HG02970 (cell line): ENCODE data around the gene ZNF578.
"Not testable (repeated sequence)": the region's sequence is repeated elsewhere in the genome, so short reads cannot be mapped to it uniquely, and the experiment has no call there.

Experiments
- ATAC-seq: cut with Tn5 transposase; IDR thresholded peaks from one replicate; pipeline ENCODE4 v1.9.1; 2021; ENCODE audit warnings: mild to moderate bottlenecking, moderate library complexity, moderate number of reproducible peaks; ENCODE audit not compliant: unreplicated experiment, low FRiP score

ZNF578 gene

DNA sequence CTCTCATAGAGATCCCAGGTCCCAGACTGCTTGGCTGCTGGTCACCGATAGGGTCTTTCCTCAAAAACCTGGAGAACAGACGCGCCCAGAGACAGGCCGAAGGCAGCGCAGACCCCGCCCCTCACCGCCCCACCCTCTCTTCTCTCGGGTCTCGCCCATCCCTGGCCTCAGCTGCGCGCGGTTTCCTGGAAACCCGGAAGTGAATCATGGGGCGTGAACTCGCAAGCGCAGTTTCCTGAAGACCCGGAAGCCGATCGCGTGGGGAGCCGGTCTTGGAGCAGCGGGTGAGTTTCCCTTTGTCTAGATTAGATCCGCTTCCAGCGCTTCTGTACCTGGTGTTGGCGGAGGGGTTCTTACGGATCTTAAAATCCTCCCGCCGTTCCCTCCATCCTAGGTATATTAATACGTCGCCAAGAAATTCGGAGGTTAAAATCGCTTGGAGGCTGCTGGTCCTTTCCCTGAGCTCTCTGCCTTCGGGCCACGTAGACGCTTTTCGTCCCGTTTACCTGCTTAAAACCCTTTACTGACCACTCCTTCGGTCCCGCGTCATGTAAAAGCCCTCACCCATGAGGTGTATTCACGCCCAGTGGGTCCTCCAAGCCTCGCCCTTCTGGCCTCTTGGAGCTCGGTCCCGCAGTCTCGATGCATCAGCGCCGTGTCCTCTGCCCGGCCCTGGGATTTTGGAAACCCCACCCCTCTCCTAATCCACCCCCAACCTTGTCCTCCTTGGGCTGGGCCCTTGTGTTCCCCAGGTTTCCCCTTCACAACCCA, at the start of gene ZNF578:
TSS of gene ZNF578 (plus strand) at position 230 of the 771 bp plus-strand sequence. CDS start 48,293 bp downstream, outside the sequence.
- ATAC-seq, result no peak

GRCh38 chr19:52410276-52410675, 43.1 kb upstream of the ZNF578 start:
- ATAC-seq, result no peak

DNA sequence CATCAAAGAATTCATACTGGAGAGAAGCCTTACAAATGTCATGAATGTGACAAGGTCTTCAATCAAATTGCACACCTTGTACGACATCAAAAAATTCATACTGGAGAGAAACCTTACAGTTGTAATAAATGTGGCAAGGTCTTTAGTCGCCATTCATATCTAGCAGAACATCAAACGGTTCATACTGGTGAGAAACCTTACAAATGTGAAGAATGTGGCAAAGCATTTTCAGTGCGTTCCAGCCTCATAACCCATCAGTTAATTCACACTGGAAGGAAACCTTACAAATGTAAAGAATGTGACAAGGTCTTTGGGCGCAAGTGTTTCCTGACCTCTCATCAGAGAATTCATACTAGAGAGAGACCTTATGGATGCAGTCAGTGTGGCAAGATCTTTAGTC, 37.6 kb upstream of the ZNF578 start:
- no peak for ATAC-seq

DNA sequence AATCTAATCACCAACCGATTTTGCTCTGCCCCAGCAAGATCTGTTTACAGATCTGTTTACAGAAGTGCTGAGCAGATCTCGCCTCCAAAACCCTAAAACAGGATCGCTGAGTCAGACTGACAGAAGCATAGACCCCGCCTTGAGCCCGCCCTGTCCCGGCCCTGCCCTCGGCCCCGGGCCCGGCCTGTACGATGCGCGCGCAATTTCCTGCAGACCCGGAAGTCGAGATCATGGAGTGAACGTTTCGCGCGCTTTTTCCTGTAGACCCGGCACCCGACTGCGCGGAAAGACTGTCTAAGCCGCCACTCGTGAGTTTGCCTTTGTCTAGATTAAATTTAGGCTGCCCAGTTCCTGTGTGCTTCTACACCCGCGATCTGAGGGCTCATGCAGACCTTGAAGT, 24.4 kb upstream of the ZNF578 start, which contains the start of gene ZNF534:
TSS of gene ZNF534 (plus strand) at position 212 of the 400 bp plus-strand sequence. CDS start 2,327 bp downstream, outside the sequence.
- ATAC-seq, result no peak

GRCh38 chr19:52442179-52442578, 11.2 kb upstream of the ZNF578 start:
- ATAC-seq, result no peak

- no peak for ATAC-seq
These were observed 8.8 kb upstream of the ZNF578 start for GRCh38 chr19:52444506-52444905.

DNA sequence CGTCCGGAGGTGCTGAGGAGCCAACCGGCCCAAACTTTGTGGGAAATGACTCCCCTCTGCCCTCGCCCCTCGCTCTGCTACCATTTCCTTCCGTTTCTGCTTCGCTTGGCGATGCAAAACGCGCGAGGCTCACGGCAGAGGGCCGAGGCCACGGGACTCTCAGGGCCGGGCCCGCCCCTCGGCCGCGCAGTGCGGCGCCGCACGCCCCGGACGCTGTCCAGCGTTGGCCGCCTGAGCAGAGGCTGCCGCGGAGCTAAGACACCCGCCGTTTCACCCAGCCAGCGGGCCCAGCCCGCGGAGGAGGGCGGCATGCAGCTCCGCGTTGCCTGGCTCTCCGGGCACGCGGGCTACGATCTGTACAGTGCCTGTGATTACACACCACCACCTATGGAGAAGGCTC, 2.1 kb upstream of the ZNF578 start:
- ATAC-seq, result no peak

DNA sequence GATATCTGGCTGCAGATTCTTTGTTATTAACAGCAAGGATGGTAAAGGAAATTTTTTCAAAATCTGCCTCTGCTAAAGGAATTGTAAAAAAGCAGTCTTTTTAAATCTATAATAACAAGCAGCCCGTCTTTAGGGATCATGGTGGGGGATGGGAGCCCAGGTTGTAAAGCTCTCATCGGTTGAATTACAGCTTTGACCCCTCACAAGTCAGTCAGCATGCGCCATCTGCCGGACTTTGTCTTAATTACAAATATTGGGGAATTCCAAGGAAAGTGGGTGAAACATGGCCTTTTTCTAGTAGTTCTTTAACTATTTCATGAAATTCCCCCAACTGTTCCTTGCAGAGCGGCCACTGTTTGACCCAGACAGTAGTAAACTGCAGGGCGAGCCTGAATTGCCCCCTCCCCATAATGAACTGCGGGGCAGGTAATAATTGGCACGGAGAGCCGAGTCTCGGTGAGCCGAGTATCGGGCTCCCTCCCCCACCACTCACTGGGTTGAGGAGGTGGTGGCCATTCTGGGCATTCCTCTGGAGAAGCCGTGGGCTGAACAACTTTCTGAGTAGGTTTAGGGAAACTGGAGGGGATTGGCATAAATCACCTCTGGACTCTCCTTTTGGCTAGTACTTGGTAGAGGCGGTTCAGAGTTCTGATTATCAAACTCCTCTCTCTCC, 11.6 kb downstream of the ZNF578 start:
- no peak for ATAC-seq

GRCh38 chr19:52473655-52474350, 20.4 kb downstream of the ZNF578 start:
- no peak for ATAC-seq

GRCh38 chr19:52474351-52475127, 21.2 kb downstream of the ZNF578 start:
- no peak for ATAC-seq

DNA sequence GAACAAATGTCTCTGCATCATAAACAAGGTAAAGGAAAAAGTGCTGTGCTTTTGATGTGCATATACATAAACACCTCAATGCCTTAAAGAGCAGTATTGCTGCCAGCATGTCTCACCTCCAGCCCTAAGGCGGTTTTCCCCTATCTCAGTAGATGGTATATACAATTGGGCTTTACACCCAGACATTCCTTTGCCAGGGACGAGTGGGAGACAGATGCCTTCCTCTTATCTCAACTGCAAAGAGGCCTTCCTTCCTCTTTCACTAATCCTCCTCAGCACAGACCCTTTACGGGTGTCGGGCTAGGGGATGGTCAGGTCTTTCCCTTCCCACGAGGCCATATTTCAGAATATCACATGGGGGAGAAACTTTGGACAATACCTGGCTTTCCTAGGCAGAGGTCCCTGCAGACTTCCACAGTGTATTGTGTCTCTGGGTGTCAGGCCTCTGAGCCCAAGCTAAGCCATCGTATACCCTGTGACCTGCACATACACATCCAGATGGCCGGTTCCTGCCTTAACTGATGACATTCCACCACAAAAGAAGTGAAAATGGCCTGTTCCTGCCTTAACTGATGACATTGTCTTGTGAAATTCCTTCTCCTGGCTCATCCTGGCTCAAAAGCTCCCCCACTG, 30.9 kb downstream of the ZNF578 start:
- not testable (repeated sequence) for ATAC-seq

- ATAC-seq, result not testable (repeated sequence)
These were observed 31.7 kb downstream of the ZNF578 start for GRCh38 chr19:52485064-52485463.

GRCh38 chr19:52485561-52486240, 32.3 kb downstream of the ZNF578 start:
- not testable (repeated sequence) for ATAC-seq

DNA sequence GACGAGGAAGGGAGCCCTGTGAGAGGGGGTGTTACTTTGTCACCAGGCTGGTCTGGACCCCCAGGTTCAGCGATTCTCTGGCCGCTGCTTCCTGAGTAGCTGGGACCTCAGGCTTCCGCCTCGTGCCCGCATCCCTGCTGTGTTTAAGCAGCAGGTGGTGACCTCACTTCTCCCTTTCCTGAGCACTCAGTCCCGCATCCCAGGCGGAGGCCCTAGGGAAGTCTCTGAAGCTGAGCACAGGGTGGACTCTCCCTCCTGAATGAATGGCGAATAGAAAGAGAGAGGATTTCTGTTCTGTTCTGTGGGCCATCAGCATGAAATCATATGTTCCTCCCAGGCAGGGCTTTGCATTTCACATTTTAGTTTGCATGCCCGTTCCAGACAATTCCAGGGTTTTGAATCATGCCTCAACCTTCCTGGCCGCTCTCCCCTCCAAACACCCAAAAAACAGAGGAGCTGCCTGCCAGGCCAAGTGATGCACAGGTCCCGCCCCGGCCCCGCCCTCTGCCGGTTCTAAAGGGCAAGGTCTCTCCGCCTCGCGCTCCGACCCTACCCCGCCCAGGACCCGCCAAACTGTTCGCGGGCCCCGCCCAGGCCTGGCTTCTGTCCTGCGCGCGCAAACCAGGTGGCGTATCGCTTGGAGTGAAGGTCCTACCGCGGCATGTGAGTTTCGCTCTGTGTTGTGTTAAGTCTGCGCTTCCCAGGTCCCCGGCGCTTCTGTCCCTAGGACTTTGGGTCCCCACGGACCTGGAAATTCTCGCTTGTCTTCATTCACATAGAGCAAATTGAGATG, 39.0 kb downstream of the ZNF578 start:
- no peak for ATAC-seq

- no peak for ATAC-seq
These were observed 39.7 kb downstream of the ZNF578 start for GRCh38 chr19:52492994-52493470.

- ATAC-seq, result no peak
These were observed 41.2 kb downstream of the ZNF578 start for GRCh38 chr19:52494518-52494917.

GRCh38 chr19:52498571-52498970, 45.2 kb downstream of the ZNF578 start:
- no peak for ATAC-seq

GRCh38 chr19:52500474-52500873, 47.1 kb downstream of the ZNF578 start:
- not testable (repeated sequence) for ATAC-seq
